ENCODE measurements around the gene TGFBRAP1.

The TGFBRAP1 gene

GRCh38 chr2:105317937-105318336 is 11.6 kb downstream of the TGFBRAP1 start:
- H3K4me3 ChIP-seq (ENCODE audit: low read depth, low read length): no peak overlapping the region
- DNase-seq (ENCODE audit: low read depth): no peak
- no peak for TF ChIP-seq MYC (IDR thresholded peaks at IDR 0.05; ENCODE audit: low read depth, low read length)
- no peak for TF ChIP-seq POLR2A (IDR thresholded peaks at IDR 0.05; ENCODE audit: extremely low read depth, insufficient read length)
- no peak for TF ChIP-seq MAX (IDR thresholded peaks at IDR 0.05; ENCODE audit: low read depth, low read length)
- TF ChIP-seq, protein P1, sequence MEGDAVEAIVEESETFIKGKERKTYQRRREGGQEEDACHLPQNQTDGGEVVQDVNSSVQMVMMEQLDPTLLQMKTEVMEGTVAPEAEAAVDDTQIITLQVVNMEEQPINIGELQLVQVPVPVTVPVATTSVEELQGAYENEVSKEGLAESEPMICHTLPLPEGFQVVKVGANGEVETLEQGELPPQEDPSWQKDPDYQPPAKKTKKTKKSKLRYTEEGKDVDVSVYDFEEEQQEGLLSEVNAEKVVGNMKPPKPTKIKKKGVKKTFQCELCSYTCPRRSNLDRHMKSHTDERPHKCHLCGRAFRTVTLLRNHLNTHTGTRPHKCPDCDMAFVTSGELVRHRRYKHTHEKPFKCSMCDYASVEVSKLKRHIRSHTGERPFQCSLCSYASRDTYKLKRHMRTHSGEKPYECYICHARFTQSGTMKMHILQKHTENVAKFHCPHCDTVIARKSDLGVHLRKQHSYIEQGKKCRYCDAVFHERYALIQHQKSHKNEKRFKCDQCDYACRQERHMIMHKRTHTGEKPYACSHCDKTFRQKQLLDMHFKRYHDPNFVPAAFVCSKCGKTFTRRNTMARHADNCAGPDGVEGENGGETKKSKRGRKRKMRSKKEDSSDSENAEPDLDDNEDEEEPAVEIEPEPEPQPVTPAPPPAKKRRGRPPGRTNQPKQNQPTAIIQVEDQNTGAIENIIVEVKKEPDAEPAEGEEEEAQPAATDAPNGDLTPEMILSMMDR (IDR thresholded peaks at IDR 0.05; ENCODE audit: low read depth, low read length): no peak

- TF ChIP-seq POLR2A (IDR thresholded peaks at IDR 0.05; ENCODE audit: extremely low read depth, insufficient read length) (no peak), MAX (IDR thresholded peaks at IDR 0.05; ENCODE audit: low read depth, low read length) (no peak), MYC (IDR thresholded peaks at IDR 0.05; ENCODE audit: low read depth, low read length) (no peak)
- H3K4me3 ChIP-seq (ENCODE audit: low read depth, low read length): no peak overlapping the region
- no peak for DNase-seq (ENCODE audit: low read depth)
Measured at GRCh38 chr2:105315314-105315713, 14.2 kb downstream of the TGFBRAP1 start.

DNA sequence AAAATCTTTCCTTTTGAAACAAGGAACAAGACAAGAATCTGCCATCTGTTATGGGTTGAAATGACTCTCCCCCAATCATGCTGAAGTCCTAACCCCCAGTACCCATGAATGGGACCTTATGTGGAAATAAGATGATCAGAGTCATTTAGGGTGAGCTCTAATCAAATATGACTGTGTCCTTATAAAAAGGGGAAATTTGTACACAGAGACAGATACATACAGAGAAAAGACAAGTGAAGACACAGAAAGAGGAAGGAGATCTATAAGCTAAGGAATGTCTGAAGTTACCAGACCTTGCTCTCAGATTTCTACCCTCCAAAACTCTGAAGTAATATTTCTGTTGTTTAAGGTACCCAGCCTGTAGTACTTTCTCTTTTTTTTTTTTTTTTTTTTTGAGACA is 15.7 kb downstream of the TGFBRAP1 start:
- TF ChIP-seq MYC (IDR thresholded peaks at IDR 0.05; ENCODE audit: low read depth, low read length) (no peak), POLR2A (IDR thresholded peaks at IDR 0.05; ENCODE audit: extremely low read depth, insufficient read length) (no peak), MAX (IDR thresholded peaks at IDR 0.05; ENCODE audit: low read depth, low read length) (no peak)
- TF ChIP-seq, protein P1 (IDR thresholded peaks at IDR 0.05; ENCODE audit: low read depth, low read length): no peak
- DNase-seq (ENCODE audit: low read depth): peak; percentile 35
- no peak overlapping the region for H3K4me3 ChIP-seq (ENCODE audit: low read depth, low read length)

GRCh38 chr2:105309147-105309545 is 20.4 kb downstream of the TGFBRAP1 start:
- H3K4me3 ChIP-seq (ENCODE audit: low read depth, low read length): no peak overlapping the region
- DNase-seq (ENCODE audit: low read depth): peak; percentile 71
- TF ChIP-seq, protein P1 (IDR thresholded peaks at IDR 0.05; ENCODE audit: low read depth, low read length): no peak
- TF ChIP-seq MAX (IDR thresholded peaks at IDR 0.05; ENCODE audit: low read depth, low read length): no peak
- no peak for TF ChIP-seq POLR2A (IDR thresholded peaks at IDR 0.05; ENCODE audit: extremely low read depth, insufficient read length)
- no peak for TF ChIP-seq MYC (IDR thresholded peaks at IDR 0.05; ENCODE audit: low read depth, low read length)

- H3K4me3 ChIP-seq (ENCODE audit: low read depth, low read length): no peak overlapping the region
- TF ChIP-seq POLR2A (IDR thresholded peaks at IDR 0.05; ENCODE audit: extremely low read depth, insufficient read length): no peak
- TF ChIP-seq, protein P1 (IDR thresholded peaks at IDR 0.05; ENCODE audit: low read depth, low read length): no peak
- DNase-seq (ENCODE audit: low read depth): no peak
Measured at GRCh38 chr2:105308382-105309146, 21.0 kb downstream of the TGFBRAP1 start.

DNA sequence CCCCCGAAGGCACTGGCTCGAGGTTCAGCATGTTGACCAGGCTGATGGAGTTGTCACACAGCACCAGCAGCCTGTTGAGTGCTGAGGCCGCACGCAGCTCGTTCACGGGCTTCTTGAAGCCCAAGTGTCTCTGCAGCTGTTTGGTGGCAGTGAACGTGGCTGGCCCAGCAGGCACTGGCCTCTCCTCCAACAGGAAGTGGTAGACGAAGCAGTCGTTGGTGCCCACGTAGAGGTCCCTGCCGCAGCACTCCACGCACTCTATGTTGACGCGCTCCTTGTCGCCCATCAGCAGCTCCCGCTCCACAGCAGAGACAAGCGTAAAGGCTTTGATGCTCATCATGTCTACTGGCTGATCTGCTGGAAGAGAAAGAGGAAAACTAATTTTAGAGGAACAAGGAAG is 21.6 kb downstream of the TGFBRAP1 start:
- H3K4me3 ChIP-seq (ENCODE audit: low read depth, low read length): no peak overlapping the region
- DNase-seq (ENCODE audit: low read depth): no peak
- no peak for TF ChIP-seq MYC (IDR thresholded peaks at IDR 0.05; ENCODE audit: low read depth, low read length)
- TF ChIP-seq POLR2A (IDR thresholded peaks at IDR 0.05; ENCODE audit: extremely low read depth, insufficient read length): no peak
- TF ChIP-seq, protein P1 (IDR thresholded peaks at IDR 0.05; ENCODE audit: low read depth, low read length): no peak
- TF ChIP-seq MAX (IDR thresholded peaks at IDR 0.05; ENCODE audit: low read depth, low read length): no peak
